GM12864 (cell line): ENCODE results near the gene MTERF1.

Source experiments
- DNase-seq: peaks from one replicate; pipeline ENCODE4 v3.0.0-alpha.2; 2011; ENCODE audit warnings: low read depth
- H3K4me3 ChIP-seq: 2 replicates; pipeline ENCODE4 v1.5.1; 2011; ENCODE audit warnings: mild to moderate bottlenecking, low read depth, low read length, control low read depth
- CTCF ChIP-seq: IDR thresholded peaks from 2 replicates; pipeline ENCODE4 v1.5.1; 2011; ENCODE audit warnings: low read depth, mild to moderate bottlenecking, moderate library complexity, low read length, control low read depth, inconsistent platforms; ENCODE audit errors: missing control alignments

MTERF1 gene

GRCh38 chr7:91846436-91846835 is 34.1 kb downstream of the MTERF1 start:
- H3K4me3 ChIP-seq = no peak overlapping the region
- TF ChIP-seq CTCF = no peak
- no peak for DNase-seq

GRCh38 chr7:91843831-91844230 is 36.7 kb downstream of the MTERF1 start:
- no peak overlapping the region for H3K4me3 ChIP-seq
- DNase-seq = no peak
- no peak for TF ChIP-seq CTCF

- no peak for TF ChIP-seq CTCF
- no peak for DNase-seq
- H3K4me3 ChIP-seq = no peak overlapping the region
Observed at GRCh38 chr7:91838439-91838838, 42.1 kb downstream of the MTERF1 start.

- no peak for DNase-seq
- no peak for TF ChIP-seq CTCF
- no peak overlapping the region for H3K4me3 ChIP-seq
Observed at GRCh38 chr7:91837397-91838070, 43.0 kb downstream of the MTERF1 start.

GRCh38 chr7:91835826-91836368 is 44.6 kb downstream of the MTERF1 start:
- no peak for TF ChIP-seq CTCF
- H3K4me3 ChIP-seq = no peak overlapping the region
- no peak for DNase-seq

- DNase-seq = no peak
- no peak overlapping the region for H3K4me3 ChIP-seq
- TF ChIP-seq CTCF = no peak
Observed at GRCh38 chr7:91835091-91835825, 45.2 kb downstream of the MTERF1 start.
